Parathyroid adenoma (tissue), 2 donors: ENCODE data around the gene WNT7B.

ENCODE experiments used
- H2AFZ ChIP-seq: fragments of 300-600 bp; sonication (generic); one replicate; pipeline ENCODE4 v1.7.0; 2017; ENCODE audit warnings: antibody characterized with exemption, mild to moderate bottlenecking
- H3K27ac ChIP-seq: fragments of 300-600 bp; sonication (generic); one replicate; pipeline ENCODE4 v1.7.0; 2017
- H3K27me3 ChIP-seq: fragments of 300-600 bp; sonication (generic); one replicate; pipeline ENCODE4 v1.7.0; 2017; ENCODE audit warnings: low read length; ENCODE audit not compliant: control insufficient read depth, insufficient read depth
- H3K36me3 ChIP-seq: fragments of 300-600 bp; sonication (generic); one replicate; pipeline ENCODE4 v1.7.0; 2017; ENCODE audit warnings: low read length; ENCODE audit not compliant: control insufficient read depth, insufficient read depth
- H3K4me1 ChIP-seq: fragments of 300-600 bp; sonication (generic); one replicate; pipeline ENCODE4 v1.7.0; 2017; ENCODE audit warnings: control low read depth
- H3K4me2 ChIP-seq: fragments of 300-600 bp; sonication (generic); one replicate; pipeline ENCODE4 v1.7.0; 2017; ENCODE audit warnings: low read length
- H3K4me3 ChIP-seq: fragments of 300-600 bp; sonication (generic); one replicate; pipeline ENCODE4 v1.7.0; 2017; ENCODE audit warnings: low read depth, low read length
- H3K79me2 ChIP-seq: fragments of 300-600 bp; sonication (generic); one replicate; pipeline ENCODE4 v1.7.0; 2017; ENCODE audit warnings: control low read depth
- H3K9ac ChIP-seq: fragments of 300-600 bp; sonication (generic); one replicate; pipeline ENCODE4 v1.7.0; 2017; ENCODE audit warnings: mild to moderate bottlenecking
- H3K9me3 ChIP-seq: fragments of 300-600 bp; sonication (generic); one replicate; pipeline ENCODE4 v1.7.0; 2017; ENCODE audit warnings: low read length; ENCODE audit not compliant: control insufficient read depth
- TF ChIP-seq, protein P1 (sequence below): fragments of 300-600 bp; sonication (generic); IDR thresholded peaks from one replicate; pipeline ENCODE4 v1.7.0; 2017; ENCODE audit warnings: antibody characterized with exemption, mild to moderate bottlenecking
- donor health status: primary hyperparathyroidism.

The WNT7B gene

GRCh38 chr22:45915841-45916240 lies 61.1 kb downstream of the WNT7B start:
- Histone ChIP-seq H3K27me3 (no peaks in the 10 kb centered on the region), H3K79me2 (no peaks in the 10 kb centered on the region), H2AFZ (no peak overlapping the region), H3K9ac (no peak overlapping the region), H3K27ac (no peak overlapping the region), H3K9me3 (no peaks in the 10 kb centered on the region), H3K4me1 (peaks cover 2% of the 10 kb centered on the region), H3K4me2 (no peak overlapping the region), H3K4me3 (no peak overlapping the region), H3K36me3 (no peaks in the 10 kb centered on the region)
- TF ChIP-seq, protein P1, sequence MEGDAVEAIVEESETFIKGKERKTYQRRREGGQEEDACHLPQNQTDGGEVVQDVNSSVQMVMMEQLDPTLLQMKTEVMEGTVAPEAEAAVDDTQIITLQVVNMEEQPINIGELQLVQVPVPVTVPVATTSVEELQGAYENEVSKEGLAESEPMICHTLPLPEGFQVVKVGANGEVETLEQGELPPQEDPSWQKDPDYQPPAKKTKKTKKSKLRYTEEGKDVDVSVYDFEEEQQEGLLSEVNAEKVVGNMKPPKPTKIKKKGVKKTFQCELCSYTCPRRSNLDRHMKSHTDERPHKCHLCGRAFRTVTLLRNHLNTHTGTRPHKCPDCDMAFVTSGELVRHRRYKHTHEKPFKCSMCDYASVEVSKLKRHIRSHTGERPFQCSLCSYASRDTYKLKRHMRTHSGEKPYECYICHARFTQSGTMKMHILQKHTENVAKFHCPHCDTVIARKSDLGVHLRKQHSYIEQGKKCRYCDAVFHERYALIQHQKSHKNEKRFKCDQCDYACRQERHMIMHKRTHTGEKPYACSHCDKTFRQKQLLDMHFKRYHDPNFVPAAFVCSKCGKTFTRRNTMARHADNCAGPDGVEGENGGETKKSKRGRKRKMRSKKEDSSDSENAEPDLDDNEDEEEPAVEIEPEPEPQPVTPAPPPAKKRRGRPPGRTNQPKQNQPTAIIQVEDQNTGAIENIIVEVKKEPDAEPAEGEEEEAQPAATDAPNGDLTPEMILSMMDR: no peak

GRCh38 chr22:45915151-45915550 lies 61.8 kb downstream of the WNT7B start:
- TF ChIP-seq, protein P1: no peak
- no peak overlapping the region for H3K4me2 ChIP-seq
- no peaks in the 10 kb centered on the region for H3K27me3 ChIP-seq
- no peaks in the 10 kb centered on the region for H3K79me2 ChIP-seq
- no peaks in the 10 kb centered on the region for H3K9me3 ChIP-seq
- no peak overlapping the region for H3K4me3 ChIP-seq
- H3K4me1 ChIP-seq: peaks cover 2% of the 10 kb centered on the region
- no peak overlapping the region for H2AFZ ChIP-seq
- no peak overlapping the region for H3K27ac ChIP-seq
- no peak overlapping the region for H3K9ac ChIP-seq
- H3K36me3 ChIP-seq: no peaks in the 10 kb centered on the region

GRCh38 chr22:45914309-45914708 lies 62.7 kb downstream of the WNT7B start:
- Histone ChIP-seq H3K27me3 (no peaks in the 10 kb centered on the region), H3K9ac (no peak overlapping the region), H3K4me2 (no peak overlapping the region), H2AFZ (no peak overlapping the region), H3K36me3 (no peaks in the 10 kb centered on the region), H3K4me1 (peaks cover 2% of the 10 kb centered on the region), H3K9me3 (no peaks in the 10 kb centered on the region), H3K79me2 (no peaks in the 10 kb centered on the region), H3K27ac (no peak overlapping the region), H3K4me3 (no peak overlapping the region)
- TF ChIP-seq, protein P1: no peak

DNA sequence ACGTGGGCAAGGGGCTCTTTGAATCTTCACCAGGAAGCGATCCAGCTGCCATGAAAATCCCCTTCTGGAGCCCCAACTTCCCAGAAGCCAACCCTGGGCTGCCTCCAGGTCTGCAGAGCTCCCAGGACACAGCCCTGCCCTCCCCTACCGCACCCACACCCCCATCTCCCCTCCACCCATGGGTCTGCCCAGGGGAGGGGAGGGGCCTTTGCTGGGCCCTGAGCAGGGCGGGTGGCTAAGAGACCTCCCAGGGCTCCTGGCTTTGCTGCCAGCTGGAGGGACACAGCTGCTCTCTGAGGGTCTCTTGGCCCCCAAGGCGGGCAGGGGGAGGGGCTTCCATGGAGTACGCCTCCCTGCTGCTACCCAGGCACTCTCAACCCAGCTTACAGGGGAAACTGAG lies 64.1 kb downstream of the WNT7B start:
- TF ChIP-seq, protein P1: no peak
- H3K27me3 ChIP-seq: no peaks in the 10 kb centered on the region
- H3K9me3 ChIP-seq: no peaks in the 10 kb centered on the region
- no peaks in the 10 kb centered on the region for H3K36me3 ChIP-seq
- H3K9ac ChIP-seq: no peak overlapping the region
- no peak overlapping the region for H3K27ac ChIP-seq
- no peak overlapping the region for H3K4me3 ChIP-seq
- no peak overlapping the region for H2AFZ ChIP-seq
- peaks cover 2% of the 10 kb centered on the region for H3K4me1 ChIP-seq
- no peaks in the 10 kb centered on the region for H3K79me2 ChIP-seq
- H3K4me2 ChIP-seq: no peak overlapping the region

DNA sequence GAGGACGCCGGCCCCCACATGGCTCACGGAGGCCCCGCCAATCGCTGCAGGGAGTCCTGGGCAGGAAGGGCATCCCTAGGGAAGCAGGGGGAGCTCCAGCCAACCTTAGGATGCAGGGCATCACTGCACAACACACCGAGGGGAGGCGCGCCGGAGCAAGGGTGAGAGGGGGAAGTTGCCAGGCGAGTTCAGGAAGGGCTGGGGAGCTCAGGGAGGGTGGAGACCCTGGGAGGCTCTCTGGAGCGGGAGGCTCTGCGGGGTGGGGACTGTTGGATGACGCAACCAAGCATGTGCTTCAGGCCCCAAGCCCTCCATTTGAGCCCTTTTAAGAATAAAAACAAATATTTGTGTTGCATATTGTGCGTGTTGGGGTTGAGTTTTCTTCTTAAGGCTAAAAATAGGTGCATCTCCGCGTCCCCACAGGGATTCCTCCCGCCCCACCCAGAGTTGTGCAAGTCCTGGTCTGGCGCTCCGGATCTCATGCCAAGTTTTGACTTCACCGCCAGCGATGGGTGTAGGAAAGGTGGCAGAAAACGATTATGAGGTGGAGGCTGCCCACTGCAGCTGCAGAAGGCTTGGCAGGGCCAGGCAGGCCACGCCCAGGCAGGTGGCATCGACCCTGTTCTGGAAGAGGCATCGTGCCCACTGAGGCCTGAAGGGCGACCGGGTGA lies 65.2 kb downstream of the WNT7B start:
- Histone ChIP-seq H3K36me3 (no peaks in the 10 kb centered on the region), H3K79me2 (no peaks in the 10 kb centered on the region), H3K4me1 (peaks cover 2% of the 10 kb centered on the region), H3K4me3 (no peak overlapping the region), H2AFZ (no peak overlapping the region), H3K9me3 (no peaks in the 10 kb centered on the region), H3K9ac (no peak overlapping the region), H3K27ac (no peak overlapping the region), H3K27me3 (no peaks in the 10 kb centered on the region), H3K4me2 (no peak overlapping the region)
- TF ChIP-seq, protein P1: no peak
